HG03196 (cell line): ENCODE results near the gene DRC1.

Source experiments
- ATAC-seq: cut with Tn5 transposase; IDR thresholded peaks from one replicate; pipeline ENCODE4 v1.9.1; 2021; ENCODE audit not compliant: unreplicated experiment

The DRC1 gene

DNA sequence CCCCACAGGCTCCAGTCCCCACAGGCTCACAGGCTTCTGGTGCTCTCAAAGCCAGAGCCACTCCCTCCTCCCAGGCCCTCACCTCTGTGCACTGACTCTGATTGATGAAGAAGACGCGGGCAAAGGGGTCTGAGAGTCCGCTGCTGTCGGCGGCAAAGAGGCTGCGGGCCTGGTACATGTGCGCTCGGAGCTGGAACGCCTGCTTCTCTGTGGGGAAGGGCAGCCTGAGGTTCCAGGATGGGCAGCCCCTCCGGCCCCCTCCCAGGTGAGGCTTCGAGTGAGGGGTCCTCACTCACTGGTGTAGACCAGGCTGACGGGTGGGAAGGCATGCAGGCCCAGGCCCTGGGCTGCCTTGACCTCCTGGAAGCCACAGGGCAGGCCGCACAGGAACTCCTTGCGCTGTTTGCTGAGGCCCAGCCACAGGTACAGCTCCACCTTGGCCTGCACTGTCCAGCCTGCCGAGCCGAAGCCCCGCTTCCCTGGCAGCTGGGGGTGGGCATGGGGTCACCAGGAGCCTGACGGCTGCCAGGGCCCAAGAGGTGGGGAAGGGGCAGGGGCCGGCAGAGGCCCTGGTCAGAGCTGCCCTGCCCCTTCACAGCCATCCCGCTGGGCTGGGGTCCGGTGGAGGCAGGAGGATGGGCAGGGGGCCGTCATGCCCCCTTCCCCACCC is 74.2 kb downstream of the DRC1 start:
- ATAC-seq: no peak

DNA sequence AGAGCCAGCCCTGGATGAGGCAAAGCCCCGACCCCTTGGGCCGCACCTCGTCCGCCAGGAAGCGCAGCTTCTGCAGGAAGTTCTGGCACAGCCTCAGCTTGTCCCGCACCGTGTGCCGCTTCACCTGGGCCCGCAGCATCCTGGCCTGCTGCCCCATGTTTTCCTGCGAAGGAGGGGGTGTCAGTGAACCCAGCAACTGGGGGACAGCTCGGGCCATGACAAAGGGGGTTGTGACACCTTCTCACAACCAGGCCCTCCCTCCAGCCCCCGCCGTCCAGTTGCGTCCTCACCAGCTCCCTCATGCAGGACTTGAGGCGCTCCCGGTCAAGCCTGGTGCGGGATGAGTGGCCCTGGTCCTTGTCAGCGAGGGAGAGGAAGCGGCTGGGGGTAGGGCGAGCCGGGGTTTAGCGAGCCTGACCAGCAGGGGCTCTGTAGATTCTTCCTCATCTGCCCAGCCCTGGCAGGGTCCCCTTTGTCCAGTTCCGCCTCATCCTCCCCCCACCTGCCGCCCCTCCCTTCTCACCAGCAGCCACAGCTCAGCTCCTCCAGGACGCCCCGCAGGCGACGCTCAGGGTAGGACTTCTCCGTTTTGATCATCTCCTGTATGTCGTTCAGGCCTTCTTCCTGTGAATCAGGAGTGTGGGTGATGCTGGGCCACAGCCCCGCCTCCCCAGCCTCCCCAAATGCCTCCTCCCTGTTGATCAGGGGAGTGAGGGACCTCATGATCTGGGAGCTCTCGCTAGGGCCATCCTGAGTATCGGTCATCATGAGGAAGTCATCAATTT is 75.6 kb downstream of the DRC1 start:
- no peak for ATAC-seq

DNA sequence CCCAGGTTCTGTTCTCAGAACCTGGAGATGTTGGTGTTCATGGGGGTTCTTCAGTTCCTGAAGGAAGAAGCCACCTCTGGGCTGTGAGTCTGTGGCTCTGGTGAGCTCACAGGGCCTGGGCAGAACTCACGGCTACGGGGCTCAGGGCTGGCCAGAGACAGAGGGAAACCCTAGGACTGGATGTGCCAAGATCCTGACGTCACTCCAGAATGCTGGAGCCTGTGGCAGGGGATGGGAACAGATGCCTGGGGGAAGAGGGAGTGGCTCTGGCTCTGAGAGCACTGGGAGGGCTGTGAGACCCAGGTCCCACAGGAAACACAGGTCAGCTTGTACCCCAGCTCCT is 76.2 kb downstream of the DRC1 start, which contains the start of gene OTOF:
TSS of gene OTOF (minus strand) at position 214 of the 343 bp plus-strand sequence.
- no peak for ATAC-seq

DNA sequence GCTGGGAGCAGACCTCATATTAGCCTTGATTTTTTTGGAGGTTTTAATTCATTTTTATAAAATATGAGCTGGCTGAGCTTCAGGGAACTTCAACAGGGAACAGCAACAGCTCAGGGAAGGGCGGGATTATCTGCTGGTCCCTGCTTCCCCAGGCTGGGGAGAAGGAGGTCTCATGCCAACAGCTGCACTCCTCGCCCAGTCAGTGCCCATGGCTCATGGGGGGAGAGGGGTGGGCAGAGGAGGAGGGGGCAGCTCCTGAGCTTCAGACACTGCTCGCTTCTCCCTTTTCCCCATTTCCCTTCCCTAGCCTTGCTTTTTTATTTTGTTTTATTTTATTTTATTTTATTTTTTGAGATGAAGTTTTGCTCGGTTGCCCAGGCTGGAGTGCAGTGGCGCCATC is 76.6 kb downstream of the DRC1 start:
- ATAC-seq: no peak

DNA sequence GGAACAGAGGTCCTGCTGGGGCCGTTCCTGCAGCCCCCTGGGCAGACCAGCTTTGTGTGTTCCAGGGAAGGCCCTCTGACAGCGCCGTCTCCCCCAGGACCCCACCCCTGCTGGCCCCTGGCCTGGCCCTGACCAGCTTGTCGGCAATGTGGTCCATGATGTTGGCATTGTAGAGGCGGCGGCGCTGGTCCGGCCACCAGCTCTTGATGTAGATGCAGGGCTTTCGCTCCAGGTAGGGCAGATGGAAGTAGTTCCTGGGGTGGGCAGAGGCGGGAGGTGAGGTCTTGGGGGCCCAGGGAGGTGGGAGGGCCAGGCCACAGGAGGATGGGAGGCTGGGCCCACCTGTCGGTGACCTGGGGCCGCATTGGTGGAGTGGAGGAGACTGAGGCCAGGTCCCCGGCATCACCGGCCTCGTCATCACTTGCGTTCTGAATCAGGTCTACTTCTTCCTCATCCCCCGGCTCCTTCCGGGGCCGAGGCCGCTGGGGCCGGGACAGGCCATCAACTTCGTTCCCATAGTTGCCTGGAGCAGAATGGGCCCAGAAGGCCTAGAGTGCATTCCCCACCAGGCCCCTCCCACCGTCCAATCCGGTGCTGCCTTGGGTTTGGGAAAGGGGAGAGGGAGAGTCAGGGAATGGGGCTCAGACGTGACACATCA is 77.5 kb downstream of the DRC1 start:
- ATAC-seq: no peak

DNA sequence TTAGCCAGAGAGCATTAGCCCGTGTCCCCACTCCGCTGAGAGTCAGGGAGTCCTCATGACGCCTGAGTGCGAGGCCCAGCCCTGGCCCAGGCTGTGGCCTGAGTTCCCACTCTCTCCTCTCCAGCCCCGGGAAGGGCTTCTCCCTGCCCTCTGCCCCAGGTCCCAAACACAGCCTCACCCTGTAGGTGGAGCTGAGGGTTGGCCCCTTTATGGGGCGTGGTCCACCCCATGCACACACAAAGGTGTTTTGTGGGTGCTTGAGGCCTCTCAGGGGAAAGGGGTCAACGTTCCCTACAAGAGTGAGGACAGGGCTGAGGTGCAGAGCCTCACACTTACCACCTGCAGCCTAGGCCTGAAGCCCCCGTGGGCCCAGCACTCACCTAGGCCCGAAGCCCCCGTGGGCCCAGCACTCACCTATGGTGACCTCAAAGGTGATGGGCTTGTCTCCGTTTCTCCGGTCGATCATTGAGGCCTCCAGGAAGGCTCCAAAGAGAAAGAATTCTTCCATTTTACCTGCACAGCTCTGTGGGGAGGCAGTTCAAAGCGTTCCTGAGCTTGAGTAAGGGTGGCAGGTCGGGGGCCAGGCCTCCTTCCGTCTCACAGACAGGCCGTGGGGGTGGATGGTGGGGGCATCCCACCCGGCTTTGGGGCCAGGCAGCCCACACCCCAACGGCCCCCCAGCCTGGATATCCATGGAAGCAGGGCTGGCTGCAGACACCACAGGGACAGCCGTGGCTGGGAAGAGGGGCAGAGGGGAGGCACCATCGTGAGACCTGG is 78.3 kb downstream of the DRC1 start:
- ATAC-seq: no peak

DNA sequence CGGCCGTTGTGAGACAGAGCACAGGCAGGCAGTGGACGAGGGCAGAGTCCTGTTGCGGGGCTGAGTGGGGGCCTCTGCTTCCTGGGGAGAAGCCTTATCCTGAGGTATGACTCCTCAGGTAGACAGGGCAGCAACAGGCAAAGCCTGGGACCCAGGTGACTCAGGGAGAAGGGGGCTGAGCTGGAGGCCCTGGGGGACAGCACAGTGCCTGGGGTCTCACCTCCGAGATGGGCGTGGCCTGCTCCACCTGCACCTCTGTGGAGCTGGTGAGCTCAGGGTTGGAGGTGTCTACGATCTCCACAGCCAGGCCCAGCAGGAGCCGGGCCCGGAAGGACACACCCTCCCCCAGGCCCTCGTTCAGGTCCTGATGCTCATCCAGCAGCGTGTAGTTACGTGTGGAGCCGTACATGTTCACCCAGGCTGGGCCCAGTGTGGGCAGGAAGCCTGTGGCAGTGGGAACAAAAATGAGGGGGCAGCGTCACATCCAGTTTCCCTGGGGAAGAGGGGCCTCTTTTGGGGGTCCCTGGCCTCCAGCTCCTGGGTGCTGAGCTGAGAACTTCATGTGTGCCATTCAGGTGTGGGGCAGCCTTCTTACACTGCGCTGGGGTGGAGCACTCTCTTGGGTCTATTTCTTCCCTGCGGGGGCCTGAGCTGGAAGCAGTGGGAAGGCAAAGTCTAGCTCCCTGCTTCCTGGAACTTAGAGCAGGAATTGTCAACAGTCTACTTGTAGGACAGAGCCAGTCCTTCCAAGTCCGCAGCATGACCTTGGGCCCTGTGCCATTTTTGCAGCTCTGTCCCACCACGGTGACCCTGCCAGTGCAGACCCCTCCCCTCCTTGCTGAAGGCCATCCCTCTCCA is 79.1 kb downstream of the DRC1 start:
- ATAC-seq: no peak

DNA sequence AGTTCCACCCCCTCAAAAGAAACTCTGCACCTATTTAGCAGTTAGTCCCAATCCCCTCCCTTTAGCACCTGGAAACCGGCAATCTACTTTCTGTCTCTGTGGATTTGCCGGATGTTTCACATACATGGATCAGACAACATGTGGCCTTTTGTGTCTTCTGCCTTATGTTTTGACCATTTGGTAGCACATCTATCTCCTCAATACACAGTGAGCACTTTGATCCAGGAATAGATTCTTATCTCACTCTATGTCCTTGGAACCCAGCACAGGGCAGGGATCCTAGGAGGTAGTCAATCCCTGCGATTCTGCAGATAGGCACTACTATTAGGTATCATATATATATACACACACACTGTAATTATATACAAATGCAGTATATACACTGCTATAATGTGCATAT is 80.0 kb downstream of the DRC1 start:
- no peak for ATAC-seq

DNA sequence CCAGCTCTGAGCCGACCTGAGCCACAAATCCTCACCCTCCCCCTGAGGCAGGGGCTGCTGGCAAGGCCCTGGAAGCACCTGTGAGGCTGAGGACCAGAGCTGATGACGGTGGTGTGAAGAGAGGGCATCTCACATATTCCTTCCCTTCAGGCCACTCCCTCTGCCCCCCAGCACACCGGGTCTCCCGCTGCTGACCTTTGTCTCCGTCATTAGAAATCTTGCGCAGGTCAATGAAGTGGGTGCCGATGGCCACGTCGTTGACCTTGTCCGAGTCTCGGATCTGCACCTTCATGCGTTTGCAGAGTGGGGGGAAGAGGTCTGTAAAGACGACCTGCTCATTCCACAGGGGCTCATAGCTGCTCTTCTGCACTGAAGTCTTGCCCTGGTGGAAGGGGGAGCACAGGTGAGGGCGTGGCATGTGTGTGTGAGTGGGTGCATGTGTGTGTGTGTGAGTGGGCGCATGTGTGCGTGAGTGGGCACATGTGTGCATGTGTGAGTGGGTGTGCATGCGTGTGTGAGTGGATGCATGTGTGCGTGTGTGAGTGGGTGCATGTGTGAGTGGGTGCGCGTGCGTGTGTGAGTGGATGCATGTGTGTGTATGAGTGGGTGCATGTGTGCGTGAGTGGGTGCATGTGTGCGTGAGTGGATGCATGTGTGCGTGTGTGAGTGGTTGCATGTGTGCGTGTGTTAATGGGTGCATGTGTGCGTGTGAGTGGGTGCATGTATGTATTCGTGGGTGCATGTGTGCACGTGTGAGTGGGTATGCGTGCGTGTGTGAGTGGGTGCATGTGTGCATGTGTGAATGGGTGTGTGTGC is 80.7 kb downstream of the DRC1 start:
- ATAC-seq: no peak

DNA sequence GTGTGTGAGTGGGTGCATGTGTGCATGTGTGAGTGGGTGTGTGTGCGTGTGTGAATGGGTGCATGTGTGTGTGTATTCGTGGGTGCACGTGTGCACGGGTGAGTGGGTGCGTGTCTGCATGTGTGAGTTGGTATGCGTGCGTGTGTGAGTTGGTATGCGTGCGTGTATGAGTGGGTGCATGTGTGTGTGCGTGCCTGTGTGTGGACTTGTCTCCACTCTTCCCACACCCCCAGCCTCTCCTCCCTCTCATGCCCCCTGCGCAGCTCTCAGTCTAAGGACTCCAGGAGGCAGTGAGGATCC is 81.3 kb downstream of the DRC1 start:
- no peak for ATAC-seq

DNA sequence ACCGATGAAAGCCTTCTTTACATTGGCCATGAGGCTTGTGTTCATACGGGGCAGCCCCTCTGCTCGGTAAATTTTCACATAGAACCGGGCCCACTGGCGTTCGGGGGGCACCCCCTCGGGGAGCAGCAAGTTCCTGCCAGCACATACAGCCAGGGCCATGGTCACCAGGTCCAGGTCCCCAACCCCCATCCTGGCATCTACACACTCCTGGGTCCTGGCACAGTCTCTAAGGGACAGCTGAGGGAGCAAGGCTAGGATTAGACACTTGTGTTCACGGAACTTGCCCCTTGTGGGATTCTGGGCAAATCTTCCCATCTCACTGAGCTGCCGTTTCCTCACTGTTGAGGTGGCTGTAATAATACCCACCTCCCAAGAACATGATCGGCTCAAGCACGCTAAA is 81.8 kb downstream of the DRC1 start:
- ATAC-seq: no peak

DNA sequence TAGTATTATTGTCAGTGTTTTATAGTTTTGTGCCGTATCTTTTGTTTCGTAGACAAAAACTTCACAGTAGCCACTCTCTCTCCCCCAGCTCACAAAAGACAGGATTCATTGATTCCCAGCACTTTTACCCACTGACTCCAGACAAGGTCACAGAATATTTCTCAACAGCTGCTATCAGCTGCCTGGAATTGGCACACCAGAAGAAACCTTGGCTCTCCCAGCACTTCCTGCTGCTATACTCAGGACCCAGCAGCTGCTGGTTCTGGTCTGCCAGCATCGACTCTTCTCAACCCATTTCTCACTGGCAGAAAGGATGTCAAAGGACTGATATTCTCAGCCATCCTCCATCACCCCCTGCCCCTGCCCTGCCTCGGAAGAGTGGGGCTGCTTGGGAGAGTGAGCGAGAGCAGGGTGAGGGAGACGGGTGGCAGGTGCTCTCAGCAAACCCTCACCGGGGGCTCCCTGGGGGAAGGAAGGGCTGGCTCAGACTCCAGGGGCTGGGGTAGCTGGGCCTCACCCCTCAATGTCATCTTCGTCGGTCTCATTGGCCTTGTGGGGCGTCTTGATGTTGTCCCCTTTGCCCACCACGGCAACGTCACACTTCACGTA is 82.3 kb downstream of the DRC1 start:
- ATAC-seq: no peak

DNA sequence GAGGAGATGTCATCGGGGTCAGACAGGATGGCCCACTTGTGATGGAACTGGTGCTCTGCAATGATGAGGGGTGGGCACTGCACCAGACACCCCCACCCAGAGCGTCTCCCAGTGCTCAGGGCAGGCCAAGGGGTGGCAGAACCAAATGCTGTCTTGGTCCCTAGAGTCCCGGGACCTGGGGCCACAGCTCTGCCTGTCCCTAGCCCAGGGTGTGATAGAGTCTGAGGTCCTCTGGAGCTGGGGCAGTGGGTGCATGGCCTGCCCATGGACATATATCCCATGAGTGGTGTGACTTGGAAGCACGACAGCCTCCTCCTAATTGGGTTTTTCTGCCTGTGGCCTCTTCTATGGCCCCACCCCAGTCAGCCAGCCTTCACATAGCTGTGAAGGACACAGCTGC is 82.9 kb downstream of the DRC1 start:
- no peak for ATAC-seq

DNA sequence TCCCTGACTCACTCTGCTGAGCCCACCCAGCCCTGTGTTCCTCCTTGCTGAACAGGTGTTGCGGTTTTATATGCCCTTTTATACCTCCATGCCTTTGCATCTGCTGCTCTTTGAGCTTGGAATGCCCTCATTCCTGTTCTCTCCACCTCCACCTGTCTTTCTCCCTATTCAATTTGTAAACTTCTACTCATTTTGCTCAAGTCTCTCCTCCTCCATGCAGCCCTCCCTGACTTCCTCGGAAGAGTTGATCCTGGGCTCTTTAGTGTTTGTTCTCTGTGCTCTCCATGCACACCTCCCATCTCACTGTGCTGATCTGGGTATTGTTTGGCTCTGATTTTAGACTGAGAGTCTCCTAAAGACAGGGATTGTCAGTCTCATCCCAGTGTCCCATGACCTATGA is 83.4 kb downstream of the DRC1 start:
- no peak for ATAC-seq

DNA sequence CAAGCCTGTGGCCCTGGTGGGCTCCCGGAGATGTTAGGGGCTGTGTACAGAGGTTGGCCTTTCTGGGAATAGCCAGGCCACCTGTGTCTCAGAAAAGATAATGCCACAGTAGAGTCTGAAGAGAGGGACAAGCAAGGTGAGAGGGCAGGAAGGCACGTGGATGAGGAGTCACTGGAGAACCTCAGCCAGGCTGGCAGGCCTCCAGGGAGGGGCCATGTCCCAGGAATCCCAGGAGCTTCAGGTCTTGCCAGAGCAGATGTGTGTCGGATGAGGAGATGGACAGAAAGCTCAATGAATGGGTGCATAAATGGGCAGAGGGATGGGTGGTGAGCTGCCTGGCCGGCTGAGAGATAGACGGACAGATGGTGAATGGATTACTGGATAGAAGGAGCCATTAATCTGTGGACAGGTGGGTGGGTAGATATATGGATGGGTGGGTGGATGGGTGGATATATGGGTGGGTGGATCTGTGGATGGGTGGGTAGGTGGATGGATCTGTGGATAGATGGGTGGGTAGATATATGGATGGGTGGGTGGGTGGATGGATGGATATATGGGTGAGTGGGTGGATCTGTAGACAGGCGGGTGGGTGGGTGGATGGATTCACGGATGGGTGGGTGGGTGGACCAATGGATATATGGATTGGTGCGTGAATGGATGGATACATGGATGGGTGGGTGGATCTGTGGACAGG is 84.2 kb downstream of the DRC1 start:
- no peak for ATAC-seq

DNA sequence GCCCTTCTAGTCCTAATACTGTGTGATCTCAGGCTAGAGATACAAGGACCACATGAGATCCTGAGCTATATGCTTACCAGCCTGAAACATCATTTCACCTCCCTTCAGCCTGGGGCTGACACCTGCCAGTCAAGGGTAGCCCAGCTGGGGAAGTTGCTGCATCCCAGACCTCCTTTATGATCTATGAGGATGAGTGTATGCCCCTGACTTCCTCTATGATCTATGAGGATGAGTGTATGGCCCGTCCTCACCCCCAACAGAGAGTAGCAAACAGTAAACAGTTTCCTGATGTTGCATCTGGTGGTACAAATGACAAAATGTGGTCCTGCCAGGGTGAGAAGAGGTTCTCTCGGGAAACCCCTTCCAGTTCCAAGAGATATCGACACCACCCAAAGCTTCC is 85.1 kb downstream of the DRC1 start:
- ATAC-seq: no peak

DNA sequence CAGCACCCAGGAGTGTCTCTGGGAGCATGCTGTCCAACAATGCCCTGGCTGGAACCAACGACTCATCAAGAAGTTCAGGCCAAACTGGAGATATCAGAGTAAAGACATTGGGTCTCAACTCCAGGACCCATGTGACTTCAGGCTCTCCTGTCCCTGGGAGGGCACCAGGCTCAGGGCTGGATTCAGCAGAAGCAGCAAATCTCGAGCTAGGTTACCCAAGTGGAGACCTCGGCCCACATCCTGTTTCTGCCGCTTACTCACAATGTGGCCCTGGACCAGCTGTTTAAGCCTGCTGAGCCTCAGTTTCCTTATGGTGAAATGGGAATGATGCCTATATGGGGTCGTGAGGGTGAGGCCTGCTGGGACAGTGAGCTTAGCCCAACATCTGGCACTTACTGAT is 85.5 kb downstream of the DRC1 start:
- ATAC-seq: no peak

DNA sequence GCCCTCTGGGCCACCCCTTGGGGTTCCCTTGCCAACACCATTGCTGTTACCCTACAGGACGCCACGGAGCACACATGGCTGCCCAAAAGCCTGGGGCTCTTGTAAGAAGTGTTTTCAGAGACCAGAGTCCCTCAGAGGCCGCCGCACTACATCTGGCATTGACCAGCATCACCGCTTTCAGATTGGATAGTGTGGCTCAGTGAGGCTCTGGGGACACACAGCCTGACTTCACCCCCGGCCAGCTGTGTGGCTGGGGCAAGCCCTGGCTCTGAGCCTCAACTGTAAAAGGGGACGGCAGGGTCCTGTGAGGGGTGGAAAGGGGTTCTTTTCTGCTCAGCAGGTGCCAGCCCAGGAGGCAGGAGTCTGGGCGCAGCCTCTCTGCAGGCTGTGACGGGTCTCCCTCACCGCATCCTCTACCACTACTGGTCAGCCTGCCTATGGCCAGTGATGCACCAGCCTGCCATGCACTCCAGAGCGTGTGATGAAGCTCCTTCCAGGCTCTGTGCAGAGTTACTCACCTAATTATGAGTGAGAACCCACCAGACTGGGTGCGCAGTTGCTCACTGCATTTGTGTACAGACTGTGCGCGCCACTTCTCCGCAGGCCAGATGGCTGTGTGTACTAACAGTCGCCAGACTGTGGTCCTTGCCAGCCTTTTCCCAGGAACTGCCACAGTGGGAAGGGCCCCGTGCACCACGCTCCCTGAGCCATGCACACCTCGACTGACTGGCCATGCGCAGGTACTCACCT is 86.9 kb downstream of the DRC1 start:
- ATAC-seq: no peak
